Right renal cortex interstitium (tissue), 3 donors: Measurements from ENCODE around the gene CDSN. TPM values are rescaled to one million over a fixed set of nuclear protein-coding genes. Genes with fewer than 3 reads are reported as not detected.
"Not testable (repeated sequence)": the region's sequence is repeated elsewhere in the genome, so short reads cannot be mapped to it uniquely, and the experiment has no call there.

Experiments
- DNase-seq, 3 donors: peaks; one replicate each; pipeline ENCODE4 v3.0.0-alpha.2; 2013; ENCODE audit warnings: low read depth in 3 of 3, low spot score in 2 of 3
- polyA plus RNA-seq, 3 donors: library from polyadenylated mRNA; unstranded; fragments of 120-200 nt; gene quantifications; one replicate each; pipeline ENCODE4 v1.2.1, GENCODE V29; 2013; ENCODE audit not compliant: insufficient read length in 3 of 3

Gene CDSN
- not detected for polyA plus RNA-seq

GRCh38 chr6:31120151-31120915 is at the start of gene CDSN:
CDSN (minus strand) TSS chr6:31120446; CDS start chr6:31120419, 27 bp downstream.
- DNase-seq, result no peak

GRCh38 chr6:31169123-31169857 is 49.0 kb upstream of the CDSN start:
- no peak for DNase-seq

GRCh38 chr6:31168606-31169005 is 48.4 kb upstream of the CDSN start:
- DNase-seq, result no peak

GRCh38 chr6:31165986-31166385 is 45.7 kb upstream of the CDSN start:
- DNase-seq, result no peak

- not testable (repeated sequence) for DNase-seq
These were observed 45.0 kb upstream of the CDSN start for GRCh38 chr6:31165064-31165832.

GRCh38 chr6:31164475-31165063 is 44.3 kb upstream of the CDSN start:
- not testable (repeated sequence) for DNase-seq

- DNase-seq, result no peak
These were observed 43.7 kb upstream of the CDSN start for GRCh38 chr6:31163922-31164321.

- no peak for DNase-seq
These were observed 42.4 kb upstream of the CDSN start for GRCh38 chr6:31162463-31163165.

- DNase-seq, result no peak
These were observed 41.2 kb upstream of the CDSN start for GRCh38 chr6:31161216-31162126.

- no peak for DNase-seq
These were observed 38.9 kb upstream of the CDSN start for GRCh38 chr6:31158863-31159855.

GRCh38 chr6:31158140-31158862 is 38.1 kb upstream of the CDSN start, which contains the start of gene TCF19:
TCF19 (plus strand) TSS chr6:31158589; CDS start chr6:31159470, 881 bp downstream.
- peak; percentile 97 to 99 (median 99) for DNase-seq

GRCh38 chr6:31157513-31158139 is 37.4 kb upstream of the CDSN start, which contains the start of gene CCHCR1:
CCHCR1 (minus strand) TSS chr6:31157802; CDS start chr6:31157600, 202 bp downstream.
- no peak for DNase-seq

- DNase-seq, result no peak
These were observed 36.4 kb upstream of the CDSN start for GRCh38 chr6:31156641-31157040.

- DNase-seq, result no peak
These were observed 34.2 kb upstream of the CDSN start for GRCh38 chr6:31154436-31154835.

- no peak for DNase-seq
These were observed 32.5 kb upstream of the CDSN start for GRCh38 chr6:31152781-31153180.

GRCh38 chr6:31149827-31150447 is 29.7 kb upstream of the CDSN start:
- no peak for DNase-seq
